Karpas-422 (cell line): Measurements from ENCODE around the gene ADAMTS3. TPM values are rescaled to one million over a fixed set of nuclear protein-coding genes. Genes with fewer than 3 reads are reported as not detected.
"Not testable (repeated sequence)": the region's sequence is repeated elsewhere in the genome, so short reads cannot be mapped to it uniquely, and the experiment has no call there.

Experiments used
- DNase-seq: peaks from one replicate; pipeline ENCODE4 v3.0.0-alpha.2; 2015
- H2AFZ ChIP-seq: fragments of 200-600 bp; sonication (generic); 2 replicates; pipeline ENCODE4 v1.6.1; 2014; ENCODE audit warnings: antibody characterized with exemption, low read length, mixed read lengths
- H3K27ac ChIP-seq: fragments of 200-600 bp; sonication (generic); 2 replicates; pipeline ENCODE4 v1.5.1; 2014; ENCODE audit warnings: mild to moderate bottlenecking, low read length, moderate library complexity
- H3K27me3 ChIP-seq: fragments of 200-600 bp; sonication (generic); 2 replicates; pipeline ENCODE4 v1.6.1; 2014; ENCODE audit warnings: low read length, mixed read lengths
- H3K36me3 ChIP-seq: fragments of 200-600 bp; sonication (generic); 2 replicates; pipeline ENCODE4 v1.6.1; 2014; ENCODE audit warnings: low read length, mixed read lengths; ENCODE audit not compliant: insufficient read depth
- H3K4me1 ChIP-seq: fragments of 200-600 bp; sonication (generic); 2 replicates; pipeline ENCODE4 v1.6.1; 2014; ENCODE audit warnings: mild to moderate bottlenecking, low read length, mixed read lengths
- H3K4me2 ChIP-seq: fragments of 200-600 bp; sonication (generic); 2 replicates; pipeline ENCODE4 v1.6.1; 2014; ENCODE audit warnings: low read length, low read depth, mild to moderate bottlenecking; ENCODE audit not compliant: poor library complexity, severe bottlenecking
- H3K4me3 ChIP-seq: fragments of 200-600 bp; sonication (generic); 2 replicates; pipeline ENCODE4 v1.5.1; 2014; ENCODE audit warnings: mild to moderate bottlenecking, antibody characterized with exemption, low read length, mixed read lengths
- H3K79me2 ChIP-seq: fragments of 200-600 bp; sonication (generic); 2 replicates; pipeline ENCODE4 v1.6.1; 2014; ENCODE audit warnings: mild to moderate bottlenecking, low read length, mixed read lengths
- H3K9ac ChIP-seq: fragments of 200-600 bp; sonication (generic); 2 replicates; pipeline ENCODE4 v1.6.0; 2014; ENCODE audit warnings: low read length
- H3K9me2 ChIP-seq: fragments of 200-600 bp; sonication (generic), shearing (Covaris generic); replicated peaks from 2 replicates; pipeline ENCODE4 v1.6.0; 2014; ENCODE audit warnings: mild to moderate bottlenecking, low read length, moderate library complexity; ENCODE audit not compliant: insufficient read depth
- H3K9me3 ChIP-seq: fragments of 300-700, 200-600 bp; sonication (generic); 2 replicates; pipeline ENCODE4 v1.6.1; 2014; ENCODE audit warnings: low read length, mixed read lengths
- H4K20me1 ChIP-seq: fragments of 200-600 bp; sonication (generic); 2 replicates; pipeline ENCODE4 v1.6.1; 2014; ENCODE audit warnings: mild to moderate bottlenecking, antibody characterized with exemption, low read length, low read depth; ENCODE audit not compliant: insufficient read depth
- total RNA-seq: library from RNA; depleted of rRNA; stranded (reverse); fragments of >200 nt; shearing (Covaris generic); gene quantifications from 2 replicates; pipeline ENCODE4 v1.2.3, GENCODE V29; 2014; ENCODE audit warnings: low replicate concordance

ADAMTS3 gene
- total RNA-seq, 1 experiment from 2014 or later: not detected

DNA sequence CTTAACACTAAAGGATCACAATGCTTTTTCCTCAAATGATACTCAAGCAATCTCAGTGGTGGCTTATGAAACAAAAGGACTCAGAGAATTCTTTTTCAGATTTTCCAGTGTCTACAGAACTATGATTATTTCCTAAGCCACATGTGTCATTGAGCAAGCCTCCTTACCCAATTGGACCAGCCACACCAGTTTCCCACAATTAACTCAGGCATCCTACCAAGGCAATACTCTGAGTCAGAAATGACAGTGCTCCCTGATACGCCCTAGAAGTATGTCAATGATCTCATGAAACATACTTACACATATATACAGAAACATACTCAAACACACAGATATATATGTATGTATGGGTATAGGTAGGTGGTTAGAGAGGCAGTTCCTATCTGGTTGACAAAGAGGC lies 4.8 kb downstream of the ADAMTS3 start:
- H3K79me2 ChIP-seq: no peaks in the 10 kb centered on the region

GRCh38 chr4:72558655-72559054 lies 10.4 kb downstream of the ADAMTS3 start:
- no peak overlapping the region for H3K4me2 ChIP-seq
- no peaks in the 10 kb centered on the region for H3K36me3 ChIP-seq
- H3K4me1 ChIP-seq: no peaks in the 10 kb centered on the region
- H3K79me2 ChIP-seq: no peaks in the 10 kb centered on the region
- no peak for DNase-seq
- no peaks in the 10 kb centered on the region for H4K20me1 ChIP-seq
- no peaks in the 10 kb centered on the region for H3K9me3 ChIP-seq
- no peaks in the 10 kb centered on the region for H3K27me3 ChIP-seq
- H3K9me2 ChIP-seq: no peaks in the 10 kb centered on the region
- no peak overlapping the region for H2AFZ ChIP-seq
- no peak overlapping the region for H3K9ac ChIP-seq
- no peak overlapping the region for H3K27ac ChIP-seq
- no peak overlapping the region for H3K4me3 ChIP-seq

More for the DNA sequence above, 4.8 kb downstream of the ADAMTS3 start:
- H3K9me3 ChIP-seq: no peaks in the 10 kb centered on the region
- H3K4me1 ChIP-seq: no peaks in the 10 kb centered on the region
- no peaks in the 10 kb centered on the region for H3K9me2 ChIP-seq
- H3K4me2 ChIP-seq: no peak overlapping the region
- H3K4me3 ChIP-seq: no peak overlapping the region
- no peak overlapping the region for H3K27ac ChIP-seq
- no peak overlapping the region for H3K9ac ChIP-seq
- no peaks in the 10 kb centered on the region; the same call in 1 of the 2 replicates for H3K27me3 ChIP-seq
- H2AFZ ChIP-seq: no peak overlapping the region
- DNase-seq: no peak
- H4K20me1 ChIP-seq: no peaks in the 10 kb centered on the region
- no peaks in the 10 kb centered on the region for H3K36me3 ChIP-seq

GRCh38 chr4:72557021-72557420 lies 12.0 kb downstream of the ADAMTS3 start:
- no peaks in the 10 kb centered on the region for H3K79me2 ChIP-seq
- no peaks in the 10 kb centered on the region for H3K4me1 ChIP-seq

DNA sequence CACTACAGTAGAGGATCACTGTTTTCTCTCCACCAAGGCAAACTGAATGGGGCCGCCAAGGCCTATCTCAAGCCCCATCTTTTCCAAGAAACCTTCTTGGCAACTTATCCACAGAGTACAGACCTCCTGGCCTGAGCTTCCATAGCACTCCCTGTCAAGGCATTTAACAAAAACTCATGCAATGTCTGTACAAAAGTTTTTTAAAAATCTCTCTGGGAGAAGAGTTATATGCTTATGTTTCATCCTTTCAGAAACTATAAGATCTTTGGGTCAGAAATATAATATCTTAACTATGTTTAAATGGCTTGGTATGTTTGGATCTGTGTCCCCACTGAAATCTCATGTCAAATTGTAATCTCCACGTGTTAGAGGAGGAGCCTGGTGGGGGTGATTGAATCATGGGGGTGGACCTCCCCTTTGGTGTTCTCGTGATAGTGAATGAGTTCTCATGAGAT lies 13.6 kb downstream of the ADAMTS3 start:
- no peak overlapping the region for H3K4me3 ChIP-seq
- H4K20me1 ChIP-seq: no peaks in the 10 kb centered on the region
- no peak overlapping the region for H2AFZ ChIP-seq
- no peak for DNase-seq
- no peak overlapping the region for H3K4me2 ChIP-seq
- H3K36me3 ChIP-seq: no peaks in the 10 kb centered on the region
- no peak overlapping the region for H3K27ac ChIP-seq
- no peaks in the 10 kb centered on the region for H3K9me3 ChIP-seq
- no peaks in the 10 kb centered on the region for H3K4me1 ChIP-seq
- H3K9me2 ChIP-seq: no peaks in the 10 kb centered on the region
- no peaks in the 10 kb centered on the region for H3K27me3 ChIP-seq
- no peak overlapping the region for H3K9ac ChIP-seq
- no peaks in the 10 kb centered on the region for H3K79me2 ChIP-seq

More at GRCh38 chr4:72557021-72557420, 12.0 kb downstream of the ADAMTS3 start:
- Histone ChIP-seq H3K9me3 (no peaks in the 10 kb centered on the region), H3K27ac (no peak overlapping the region), H3K4me3 (no peak overlapping the region), H3K9me2 (no peaks in the 10 kb centered on the region), H2AFZ (no peak overlapping the region), H3K4me2 (no peak overlapping the region), H4K20me1 (no peaks in the 10 kb centered on the region), H3K36me3 (no peaks in the 10 kb centered on the region), H3K27me3 (no peaks in the 10 kb centered on the region), H3K9ac (no peak overlapping the region)
- no peak for DNase-seq

DNA sequence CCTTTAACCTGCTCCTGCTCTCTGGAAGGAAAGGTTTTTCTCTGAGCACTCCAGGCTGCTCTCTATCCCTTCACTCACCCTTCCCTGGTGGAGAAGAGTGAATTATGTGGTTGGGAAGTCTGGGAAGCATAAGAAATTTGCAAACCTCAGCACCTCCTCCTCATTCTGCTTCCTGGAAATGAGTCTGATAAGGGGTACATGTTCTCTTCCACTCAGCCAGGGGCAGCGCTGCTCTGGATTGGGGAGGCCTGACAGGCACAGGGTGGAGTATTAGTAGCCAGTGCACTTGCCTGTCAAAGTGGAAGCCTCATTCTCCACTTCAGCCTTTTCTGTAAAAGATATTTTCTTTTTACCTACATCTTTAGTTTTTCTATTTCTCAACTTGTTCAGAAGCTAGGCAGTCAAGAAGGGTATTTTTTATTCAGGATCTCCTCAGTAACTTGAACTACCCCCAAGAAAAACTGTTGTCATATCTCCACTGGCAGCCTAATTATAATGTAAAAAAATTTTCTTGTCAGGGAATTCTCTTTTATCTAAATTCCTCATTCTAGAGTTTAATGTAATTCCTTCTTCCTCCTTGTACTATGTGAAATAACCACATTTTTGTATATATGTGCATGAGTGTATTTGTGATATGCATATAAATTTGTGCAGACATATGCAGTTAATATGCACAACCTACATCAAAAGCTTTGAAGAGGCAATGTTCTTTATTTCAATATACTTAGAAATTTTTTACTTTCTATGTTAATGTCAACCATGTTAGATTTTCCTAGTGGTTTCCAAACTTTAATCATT lies 15.3 kb downstream of the ADAMTS3 start:
- Histone ChIP-seq H3K4me2 (no peak overlapping the region), H3K9me2 (no peaks in the 10 kb centered on the region), H3K27ac (no peak overlapping the region), H3K4me1 (no peaks in the 10 kb centered on the region), H3K9me3 (no peaks in the 10 kb centered on the region), H3K4me3 (no peak overlapping the region), H2AFZ (no peak overlapping the region), H3K9ac (no peak overlapping the region), H3K79me2 (no peaks in the 10 kb centered on the region), H4K20me1 (no peaks in the 10 kb centered on the region), H3K36me3 (no peaks in the 10 kb centered on the region), H3K27me3 (no peaks in the 10 kb centered on the region)
- no peak for DNase-seq

DNA sequence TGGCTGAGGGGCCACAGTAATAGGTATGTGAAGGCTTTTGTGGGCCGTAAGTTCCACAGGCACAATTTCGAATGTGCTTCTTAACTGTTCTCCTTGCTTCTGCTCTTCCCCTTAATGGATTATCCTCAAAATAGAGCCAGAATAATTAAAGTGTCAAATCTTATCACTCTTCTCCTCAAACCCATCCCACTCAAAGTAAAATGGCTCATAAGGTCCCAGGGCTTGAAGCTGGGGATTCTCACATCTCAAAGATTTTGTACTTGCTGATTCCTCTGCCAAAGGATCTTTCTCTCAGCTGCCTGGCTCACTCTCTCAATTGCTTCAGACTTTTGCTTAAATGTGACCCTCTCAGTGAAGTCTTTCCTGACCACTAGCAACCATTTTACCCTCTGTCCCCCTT lies 16.6 kb downstream of the ADAMTS3 start:
- DNase-seq: no peak
- Histone ChIP-seq H3K4me3 (no peak overlapping the region), H3K36me3 (no peaks in the 10 kb centered on the region), H3K79me2 (no peaks in the 10 kb centered on the region), H3K4me2 (no peak overlapping the region), H3K27ac (no peak overlapping the region), H3K4me1 (no peaks in the 10 kb centered on the region), H4K20me1 (no peaks in the 10 kb centered on the region), H2AFZ (no peak overlapping the region), H3K27me3 (no peaks in the 10 kb centered on the region), H3K9me2 (no peaks in the 10 kb centered on the region), H3K9me3 (no peaks in the 10 kb centered on the region), H3K9ac (no peak overlapping the region)

- Histone ChIP-seq H3K4me3 (no peak overlapping the region), H3K27ac (no peak overlapping the region), H3K4me2 (no peak overlapping the region), H3K4me1 (no peaks in the 10 kb centered on the region), H3K9ac (no peak overlapping the region), H3K27me3 (no peaks in the 10 kb centered on the region), H4K20me1 (no peaks in the 10 kb centered on the region), H3K36me3 (no peaks in the 10 kb centered on the region), H3K9me2 (no peaks in the 10 kb centered on the region), H3K9me3 (no peaks in the 10 kb centered on the region), H3K79me2 (no peaks in the 10 kb centered on the region), H2AFZ (no peak overlapping the region)
- no peak for DNase-seq
Observed at GRCh38 chr4:72546456-72546855, 22.6 kb downstream of the ADAMTS3 start.

GRCh38 chr4:72540694-72541093 lies 28.3 kb downstream of the ADAMTS3 start:
- H3K4me1 ChIP-seq, H4K20me1 ChIP-seq, H3K9me2 ChIP-seq, H3K27ac ChIP-seq, H3K27me3 ChIP-seq, H3K9me3 ChIP-seq, H3K9ac ChIP-seq, H3K36me3 ChIP-seq, H3K4me3 ChIP-seq, DNase-seq, H3K79me2 ChIP-seq, H2AFZ ChIP-seq, H3K4me2 ChIP-seq: not testable (repeated sequence)
